AG09309 (cell line): ENCODE measurements around the gene CAMK1D.

Experiments used
- DNase-seq: peaks from one replicate; pipeline ENCODE4 v3.0.0-alpha.2; 2010; ENCODE audit warnings: low read depth
- H3K4me3 ChIP-seq: 2 replicates; pipeline ENCODE4 v1.5.1; 2011; ENCODE audit warnings: mild to moderate bottlenecking, low read depth, low read length, moderate library complexity; ENCODE audit not compliant: control insufficient read depth
- TF ChIP-seq, protein P1 (sequence below): IDR thresholded peaks from 2 replicates; pipeline ENCODE4 v1.5.1; 2011; ENCODE audit warnings: mild to moderate bottlenecking, low read depth, low read length, inconsistent platforms; ENCODE audit not compliant: insufficient read depth, control insufficient read depth; ENCODE audit errors: missing control alignments

CAMK1D gene

DNA sequence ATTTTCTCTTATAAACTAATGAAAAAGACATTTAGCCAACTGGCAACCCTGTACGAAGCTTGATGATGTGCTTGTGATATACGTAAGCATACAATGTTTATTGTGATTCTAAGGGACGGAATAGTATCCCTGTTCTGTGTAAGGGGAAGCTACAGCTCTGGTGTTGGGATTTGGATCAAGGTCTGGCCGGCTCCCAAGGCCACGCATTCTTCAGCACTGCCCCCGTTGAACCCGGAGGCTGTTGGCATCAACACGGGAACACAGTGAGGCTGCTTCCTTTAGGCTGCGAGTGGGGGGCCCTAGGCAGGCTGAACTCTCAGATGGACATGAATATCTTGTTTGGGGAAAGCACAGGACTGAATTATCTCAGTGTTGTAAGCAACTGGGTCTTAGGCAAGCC, 180.6 kb downstream of the CAMK1D start:
- no peak for DNase-seq
- no peak overlapping the region for H3K4me3 ChIP-seq
- TF ChIP-seq, protein P1, sequence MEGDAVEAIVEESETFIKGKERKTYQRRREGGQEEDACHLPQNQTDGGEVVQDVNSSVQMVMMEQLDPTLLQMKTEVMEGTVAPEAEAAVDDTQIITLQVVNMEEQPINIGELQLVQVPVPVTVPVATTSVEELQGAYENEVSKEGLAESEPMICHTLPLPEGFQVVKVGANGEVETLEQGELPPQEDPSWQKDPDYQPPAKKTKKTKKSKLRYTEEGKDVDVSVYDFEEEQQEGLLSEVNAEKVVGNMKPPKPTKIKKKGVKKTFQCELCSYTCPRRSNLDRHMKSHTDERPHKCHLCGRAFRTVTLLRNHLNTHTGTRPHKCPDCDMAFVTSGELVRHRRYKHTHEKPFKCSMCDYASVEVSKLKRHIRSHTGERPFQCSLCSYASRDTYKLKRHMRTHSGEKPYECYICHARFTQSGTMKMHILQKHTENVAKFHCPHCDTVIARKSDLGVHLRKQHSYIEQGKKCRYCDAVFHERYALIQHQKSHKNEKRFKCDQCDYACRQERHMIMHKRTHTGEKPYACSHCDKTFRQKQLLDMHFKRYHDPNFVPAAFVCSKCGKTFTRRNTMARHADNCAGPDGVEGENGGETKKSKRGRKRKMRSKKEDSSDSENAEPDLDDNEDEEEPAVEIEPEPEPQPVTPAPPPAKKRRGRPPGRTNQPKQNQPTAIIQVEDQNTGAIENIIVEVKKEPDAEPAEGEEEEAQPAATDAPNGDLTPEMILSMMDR = no peak

DNA sequence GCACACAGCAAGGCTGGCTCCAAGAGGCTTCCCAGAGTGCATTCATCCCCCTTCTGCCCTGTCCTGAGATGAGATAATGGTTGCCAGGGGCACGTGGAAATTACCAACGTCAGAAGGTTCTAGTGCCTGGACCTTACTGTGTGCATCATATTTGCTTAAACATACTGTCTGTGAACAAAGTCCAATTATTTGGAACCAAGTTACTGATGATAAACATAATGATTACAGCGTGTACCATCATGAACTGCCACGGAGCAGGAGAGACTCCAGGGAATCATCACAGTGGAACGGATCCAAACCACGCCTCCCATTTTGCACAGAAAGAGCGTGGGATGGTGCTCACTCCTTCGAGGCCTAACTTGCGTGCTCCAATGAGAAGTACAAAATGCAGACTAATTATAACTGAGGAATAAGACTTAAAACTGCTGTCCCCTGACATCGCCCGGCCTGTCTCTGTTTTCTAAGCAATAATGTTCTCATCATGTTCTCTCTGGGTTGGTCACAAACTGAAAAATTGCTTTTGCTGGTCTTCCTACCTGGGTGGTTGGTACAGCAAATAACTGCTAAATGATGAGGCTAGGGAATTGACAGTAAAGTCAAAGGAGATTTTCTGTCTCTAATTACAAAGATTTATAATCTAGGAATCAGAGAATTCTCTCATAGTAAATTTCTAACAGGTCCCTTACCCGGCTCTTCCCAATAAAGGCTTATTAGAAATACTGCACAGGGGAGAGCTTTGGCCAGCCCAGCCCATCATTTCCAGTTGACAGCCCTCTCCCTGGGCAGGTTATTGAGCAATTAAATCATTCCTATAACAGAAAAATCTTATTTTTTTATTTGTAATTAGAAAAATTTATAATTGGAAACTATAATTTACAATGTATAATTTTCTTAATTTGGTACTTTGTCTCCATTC, 182.2 kb downstream of the CAMK1D start:
- DNase-seq = no peak
- no peak overlapping the region for H3K4me3 ChIP-seq
- TF ChIP-seq, protein P1 = no peak

DNA sequence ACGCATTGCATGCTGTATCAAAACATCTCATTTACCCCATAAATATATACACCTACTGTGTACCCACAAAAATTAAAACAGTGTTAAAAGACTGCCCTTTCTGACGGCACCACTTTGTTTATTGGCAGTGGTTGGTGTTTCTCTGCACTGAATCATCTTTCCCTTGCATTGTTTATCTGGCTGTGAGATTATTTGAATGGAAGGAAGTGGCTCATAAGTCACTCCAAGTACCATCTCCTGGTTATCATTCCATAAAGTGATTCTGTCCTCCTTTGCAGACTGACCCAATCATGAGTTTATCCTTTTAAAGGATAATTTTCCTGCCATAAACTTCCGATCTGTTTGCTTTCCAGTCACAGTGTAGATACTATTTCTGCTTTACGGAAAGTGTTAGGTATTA, 183.8 kb downstream of the CAMK1D start:
- no peak overlapping the region for H3K4me3 ChIP-seq
- DNase-seq = no peak
- TF ChIP-seq, protein P1 = no peak

DNA sequence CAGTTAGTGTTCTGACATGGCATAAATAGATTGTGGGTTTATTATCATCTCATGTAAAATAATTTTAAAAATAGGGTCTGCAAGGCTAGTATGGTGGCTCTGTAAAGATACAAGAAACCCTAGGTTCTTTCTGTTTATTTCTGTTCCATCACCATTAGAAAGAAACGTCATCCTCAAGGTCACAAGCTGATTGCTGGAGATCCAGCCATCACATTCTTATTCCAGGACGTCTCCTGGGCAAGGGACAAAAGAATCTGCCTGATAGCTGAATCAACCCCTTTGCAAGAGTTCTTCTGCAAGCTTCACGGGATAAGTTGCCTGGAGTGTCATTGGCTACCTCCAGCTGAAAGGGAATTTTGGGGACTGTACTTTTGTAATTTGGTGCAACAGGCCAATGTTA, 184.4 kb downstream of the CAMK1D start:
- no peak overlapping the region for H3K4me3 ChIP-seq
- TF ChIP-seq, protein P1 = no peak
- DNase-seq = no peak

DNA sequence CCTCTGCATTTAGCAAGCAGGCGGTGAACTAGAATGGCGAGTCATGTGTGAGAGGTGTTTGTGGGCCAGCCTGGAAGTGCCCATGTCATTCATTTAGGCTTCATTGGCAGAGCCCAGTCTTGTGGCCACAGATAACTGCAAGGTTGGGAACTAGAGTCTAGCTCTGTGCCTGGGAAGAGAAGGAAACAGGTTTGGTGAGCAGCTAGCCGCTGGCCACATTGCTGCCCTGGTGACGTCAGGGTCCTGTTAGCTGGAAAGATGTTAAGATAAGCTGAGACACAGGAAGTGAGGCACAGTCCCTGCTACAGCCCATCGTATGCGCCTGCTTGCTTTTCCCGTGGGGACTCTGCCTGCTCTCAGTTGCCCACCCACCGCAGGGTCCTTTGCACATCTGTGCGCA, 185.5 kb downstream of the CAMK1D start:
- no peak for DNase-seq
- TF ChIP-seq, protein P1 = no peak
- H3K4me3 ChIP-seq = no peak overlapping the region

DNA sequence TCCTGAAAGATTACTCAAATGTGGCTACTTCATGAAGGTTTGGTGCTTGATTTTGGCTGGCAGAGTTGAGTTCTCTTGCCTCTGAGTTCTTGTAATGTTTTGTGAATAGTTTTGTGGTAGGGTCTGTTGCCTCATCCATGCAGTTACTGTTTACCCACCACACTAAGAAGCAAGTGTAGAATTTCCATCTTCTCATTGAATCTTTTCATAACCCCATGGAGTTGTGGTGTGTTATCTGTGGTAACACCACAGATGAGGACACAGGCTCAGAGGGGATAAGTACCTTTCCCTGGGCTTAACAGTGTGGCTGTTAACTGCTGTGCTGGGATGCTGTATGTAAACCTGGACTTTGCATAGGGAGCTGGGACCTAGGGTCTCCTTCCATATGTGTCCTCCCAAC, 186.3 kb downstream of the CAMK1D start:
- TF ChIP-seq, protein P1 = no peak
- no peak for DNase-seq
- no peak overlapping the region for H3K4me3 ChIP-seq

DNA sequence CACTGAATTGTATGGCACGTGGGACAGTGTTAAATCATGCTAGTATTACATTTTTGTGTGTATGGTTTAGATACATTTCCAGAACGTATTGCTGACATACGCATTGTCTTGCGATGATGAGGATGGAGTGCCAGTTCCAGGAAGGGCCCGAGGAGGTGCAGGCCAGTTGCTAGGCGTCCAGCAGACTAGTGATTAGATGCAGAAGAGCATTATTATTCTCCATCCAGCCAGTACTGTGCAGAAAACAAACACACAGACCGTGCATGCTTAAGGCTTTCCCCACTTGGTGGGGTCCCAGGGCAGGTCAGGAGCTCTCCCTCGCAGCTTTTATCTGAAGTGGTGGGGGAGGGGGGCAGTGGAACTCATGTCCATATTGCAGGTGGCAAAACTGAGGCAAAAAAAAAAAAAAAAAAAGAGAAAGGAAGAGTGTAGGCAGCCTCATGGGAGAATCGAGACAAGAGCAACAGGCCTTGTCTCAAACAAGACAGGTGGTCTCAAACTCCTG, 189.2 kb downstream of the CAMK1D start:
- TF ChIP-seq, protein P1 = no peak
- DNase-seq = no peak
- H3K4me3 ChIP-seq = no peak overlapping the region
